B cell (primary cell): ENCODE measurements around the gene AMBRA1. TPM values are rescaled to one million over a fixed set of nuclear protein-coding genes. Genes with fewer than 3 reads are reported as not detected.

Experiments
- ATAC-seq: fragments of 200-7000 bp; cut with Tn5 transposase; one replicate; pipeline ENCODE4 v1.10.0; 2021; ENCODE audit warnings: low read depth, mild to moderate bottlenecking, moderate number of reproducible peaks, moderate library complexity
- CTCF ChIA-PET: fragments of 350-600 bp; sonication (Branson Sonifier 250); formaldehyde crosslinking; loops from one replicate; lab custom pipeline; 2021; ENCODE audit warnings: antibody characterized with exemption, inconsistent platforms; lab: Charles Lee
- POLR2A ChIA-PET: fragments of 350-600 bp; sonication (Branson Sonifier 250); formaldehyde crosslinking; loops from one replicate; lab custom pipeline; 2021; ENCODE audit warnings: antibody characterized with exemption; lab: Charles Lee
- DNase-seq: peaks from one replicate; pipeline ENCODE4 v3.0.0; 2013
- H2AFZ ChIP-seq: 2 replicates; pipeline ENCODE4 v1.6.1; 2012; ENCODE audit warnings: mild to moderate bottlenecking, low read depth, low read length; ENCODE audit not compliant: insufficient read depth, poor library complexity, severe bottlenecking
- H3K27ac ChIP-seq, 2 donors: 1 replicate in 1 of 2; 2 replicates in 1 of 2; pipeline ENCODE4 v1.5.1; 2012 to 2013; ENCODE audit warnings: low read length in 2 of 2, mild to moderate bottlenecking in 2 of 2, moderate library complexity in 1 of 2
- H3K27me3 ChIP-seq, 4 experiments: fragments of 200-600 bp in 1 of 4; sonication (generic) in 1 of 4; replicated peaks in 1 of 4; 1 replicate in 2 of 4; 2 replicates in 2 of 4; pipeline versions ENCODE4 v1.6.1 to v1.7.0; 2013 to 2016; ENCODE audit warnings: low read length in 3 of 4, mild to moderate bottlenecking in 2 of 4, mixed read lengths in 1 of 4, moderate library complexity in 1 of 4; ENCODE audit not compliant: insufficient read depth in 4 of 4, control insufficient read depth in 3 of 4; ENCODE audit errors: control extremely low read depth in 1 of 4
- H3K36me3 ChIP-seq, 2 experiments: replicated peaks in 1 of 2; 1 replicate in 1 of 2; 2 replicates in 1 of 2; pipeline versions ENCODE4 v1.6.1 to v1.7.1; 2013; ENCODE audit warnings: low read length in 1 of 2; ENCODE audit not compliant: insufficient read depth in 2 of 2, control insufficient read depth in 1 of 2; ENCODE audit errors: control extremely low read depth in 1 of 2, extremely low read depth in 1 of 2
- H3K4me1 ChIP-seq, 2 donors: fragments of 200-600 bp in 1 of 2; sonication (generic) in 1 of 2; 1 replicate in 1 of 2; 2 replicates in 1 of 2; pipeline versions ENCODE4 v1.5.1 to v1.6.1; 2013 to 2017; ENCODE audit warnings: low read length in 2 of 2; ENCODE audit not compliant: control insufficient read depth in 2 of 2, insufficient read depth in 2 of 2
- H3K4me2 ChIP-seq: replicated peaks from 2 replicates; pipeline ENCODE3; 2012; ENCODE audit warnings: mild to moderate bottlenecking, low read depth, low read length; ENCODE audit not compliant: poor library complexity, severe bottlenecking
- H3K4me3 ChIP-seq, 5 experiments: fragments of 200-600 bp in 1 of 5; sonication (generic) in 1 of 5; 1 replicate in 3 of 5; 2 replicates in 2 of 5; pipeline versions ENCODE4 v1.5.1 to v1.7.0; 2011 to 2016; ENCODE audit warnings: low read length in 4 of 5, mild to moderate bottlenecking in 4 of 5, low read depth in 2 of 5, control low read depth in 1 of 5, moderate library complexity in 1 of 5; ENCODE audit not compliant: insufficient read depth in 1 of 5; ENCODE audit errors: control extremely low read depth in 1 of 5, extremely low read depth in 1 of 5
- H3K79me2 ChIP-seq: fragments of 200-600 bp; sonication (generic); one replicate; pipeline ENCODE4 v1.6.0; 2016; ENCODE audit warnings: low read length; ENCODE audit not compliant: control insufficient read depth, insufficient read depth
- H3K9ac ChIP-seq: fragments of 200-600 bp; sonication (generic); 2 replicates; pipeline ENCODE4 v1.6.1; 2017; ENCODE audit warnings: mild to moderate bottlenecking, low read length, moderate library complexity
- H3K9me3 ChIP-seq, 3 donors: one replicate each; pipeline versions ENCODE4 v1.6.1 to v1.7.1; 2013; ENCODE audit warnings: low read length in 2 of 3; ENCODE audit not compliant: control insufficient read depth in 2 of 3, insufficient read depth in 1 of 3; ENCODE audit errors: control extremely low read depth in 1 of 3
- H4K20me1 ChIP-seq: 2 replicates; pipeline ENCODE4 v1.6.0; 2012; ENCODE audit warnings: mild to moderate bottlenecking, low read length; ENCODE audit not compliant: insufficient read depth, control insufficient read depth, poor library complexity, severe bottlenecking
- H3K27ac Mint-ChIP-seq: one replicate; pipeline ENCODE4 v1.8.0; 2021; ENCODE audit warnings: mixed read lengths
- H3K27me3 Mint-ChIP-seq: one replicate; pipeline ENCODE4 v1.8.0; 2021; ENCODE audit warnings: mixed read lengths
- H3K4me1 Mint-ChIP-seq: one replicate; pipeline ENCODE4 v1.8.0; 2021; ENCODE audit warnings: mixed read lengths
- H3K4me3 Mint-ChIP-seq: one replicate; pipeline ENCODE4 v1.8.0; 2021; ENCODE audit warnings: mixed read lengths
- H3K9me3 Mint-ChIP-seq: one replicate; pipeline ENCODE4 v1.8.0; 2022; ENCODE audit warnings: mixed read lengths; ENCODE audit not compliant: insufficient read depth
- CTCF ChIP-seq: fragments of 200-600 bp; IDR thresholded peaks from one replicate; pipeline ENCODE4 v1.8.0; 2022; ENCODE audit warnings: antibody characterized with exemption, mild to moderate bottlenecking
- EZH2 ChIP-seq: IDR thresholded peaks from 2 replicates; pipeline ENCODE4 v1.6.1; 2012; ENCODE audit warnings: borderline replicate concordance, low read depth, mild to moderate bottlenecking, moderate library complexity, low read length; ENCODE audit not compliant: insufficient read depth, poor library complexity, severe bottlenecking
- WGBS: methylation state at CpG from one replicate; pipeline ENCODE4 v1.1.5; 2013; ENCODE audit warnings: missing lambda C conversion rate; ENCODE audit not compliant: insufficient coverage; 5-methylcytosine and 5-hydroxymethylcytosine counted together
- intact Hi-C: fragments of 100-400 bp; cut with micrococcal nuclease; formaldehyde crosslinking; loops from one replicate; pipeline ENCODE4 v1.10.0; 2022
- polyA plus RNA-seq: library from polyadenylated mRNA; depleted of rRNA; stranded (reverse); fragments of >200 nt; gene quantifications from 2 replicates; pipeline ENCODE4 v1.2.3, GENCODE V29; 2012
- total RNA-seq, 2 donors: library from RNA; stranded (reverse); fragments of 120-200 nt in 1 of 2; gene quantifications; 1 replicate in 1 of 2; 2 replicates in 1 of 2; pipeline versions ENCODE4 v1.2.3 to v1.2.4, GENCODE V29; 2013 to 2022

AMBRA1 gene
- total and polyA plus RNA-seq, 2 donors (not counting 1 experiment from before 2014, with no cell fraction given) = 13.8 to 36.1 TPM

- Mint-ChIP-seq H3K27me3 (peaks cover 61% of the 10 kb centered on the region), H3K9me3 (no peaks in the 10 kb centered on the region), H3K4me3 (no peak overlapping the region), H3K27ac (no peak overlapping the region), H3K4me1 (peaks cover 19% of the 10 kb centered on the region)
- 16% methylated on average over 18 of the region's 21 CpGs for WGBS
- no peak for ATAC-seq
- peaks cover 0 to 86% (median 45%) of the 10 kb centered on the region in 4 experiments for H3K27me3 ChIP-seq
- TF ChIP-seq CTCF (no peak), EZH2 (no peak)
- peak overlapping the region; percentile 45 for H2AFZ ChIP-seq
- H3K79me2 ChIP-seq = no peaks in the 10 kb centered on the region
- H3K4me1 ChIP-seq = peaks cover 28 to 43% of the 10 kb centered on the region in 2 donors
- CTCF ChIA-PET = interaction anchor here (1.0 to 2.3 kb wide), 6 partner anchors 11 to 241 kb away, joined by 3 to 10 read pairs (median 4); partner anchors contain the start of gene ATG13
- no peak overlapping the region for H3K4me3 ChIP-seq
- H4K20me1 ChIP-seq = peaks cover 21% of the 10 kb centered on the region
- DNase-seq = no peak
- peaks cover 0 to 39% (median 0%) of the 10 kb centered on the region in 3 donors for H3K9me3 ChIP-seq
- no peak overlapping the region for H3K9ac ChIP-seq
- H3K4me2 ChIP-seq = peak overlapping the region; percentile 81
- H3K36me3 ChIP-seq = no peaks in the 10 kb centered on the region
- POLR2A ChIA-PET = no interaction called here
- no peak overlapping the region for H3K27ac ChIP-seq
- intact Hi-C loops = loop anchor here (2.0 kb wide), 1 partner anchor 150 kb away; no protein-coding TSS in a partner anchor
These were observed 205.0 kb downstream of the AMBRA1 start for GRCh38 chr11:46388619-46389449.
